K562 (cell line): ENCODE data around the gene NDUFAF3. TPM values are rescaled to one million over a fixed set of nuclear protein-coding genes. Genes with fewer than 3 reads are reported as not detected.

Experiments used
- ATAC-seq: fragments of 200-7000 bp; cut with Tn5 transposase; 3 replicates; pipeline ENCODE4 v1.9.1; 2020; ENCODE audit warnings: moderate library complexity
- BruUV-seq: library from RNA; stranded (reverse); fragments of 400-500 nt; replicated peaks from 2 replicates; lab custom pipeline; 2021; lab: Mats Ljungman, UMichigan
- CTCF ChIA-PET: fragments of 300-600 bp; formaldehyde crosslinking; extraction: SDS; loops from one replicate; lab custom pipeline; 2021; ENCODE audit warnings: low intra/inter-chr PET ratio; lab: Yijun Ruan, JAX
- POLR2A ChIA-PET: fragments of 300-600, 350-650 bp; sonication (Branson Sonifier 250); formaldehyde crosslinking; extraction: SDS; loops from one replicate; lab custom pipeline; 2021; ENCODE audit warnings: antibody characterized with exemption, inconsistent platforms; lab: Yijun Ruan, JAX
- DNase-seq, 4 experiments: peaks; one replicate each; pipeline versions ENCODE4 v3.0.0 to v3.0.0-alpha.2; 2011 to 2018; ENCODE audit warnings: low spot score in 3 of 4, mixed read lengths in 3 of 4; ENCODE audit errors: extremely low read depth in 1 of 4
- FAIRE-seq: peaks from 2 replicates; lab custom pipeline; 2011; peaks lifted over from hg19 to GRCh38; lab: Jason Lieb, UNC
- H2AFZ ChIP-seq: 2 replicates; pipeline ENCODE4 v1.6.0; 2011; ENCODE audit warnings: low read depth, low read length, control low read depth, inconsistent platforms
- H3K27ac ChIP-seq: fragments of 200-600 bp; 3 replicates; pipeline ENCODE4 v1.8.0; 2011; ENCODE audit warnings: low read depth, mild to moderate bottlenecking, control low read depth, inconsistent platforms, low read length, moderate library complexity, mixed read lengths; ENCODE audit errors: extremely low read depth
- H3K27me3 ChIP-seq, 2 experiments: fragments of 300-600 bp in 1 of 2; 2 replicates in 1 of 2; 3 replicates in 1 of 2; pipeline versions ENCODE4 v1.6.0 to v1.8.0; 2011; ENCODE audit warnings: inconsistent platforms in 2 of 2, low read length in 2 of 2, mild to moderate bottlenecking in 1 of 2, mixed read lengths in 1 of 2, moderate library complexity in 1 of 2; ENCODE audit not compliant: control insufficient read depth in 2 of 2, insufficient read depth in 2 of 2
- H3K36me3 ChIP-seq: fragments of 300-600 bp; 3 replicates; pipeline ENCODE4 v1.8.0; 2011; ENCODE audit warnings: mild to moderate bottlenecking, low read length, inconsistent platforms; ENCODE audit not compliant: control insufficient read depth, insufficient read depth
- H3K4me1 ChIP-seq, 2 experiments: fragments of 200-600 bp in 1 of 2; replicated peaks in 1 of 2; 2 replicates in 1 of 2; 3 replicates in 1 of 2; pipeline versions ENCODE4 v1.5.1 to v1.8.0; 2011; ENCODE audit warnings: inconsistent platforms in 2 of 2, low read length in 2 of 2, mild to moderate bottlenecking in 1 of 2, mixed read lengths in 1 of 2, moderate library complexity in 1 of 2; ENCODE audit not compliant: control insufficient read depth in 2 of 2, insufficient read depth in 2 of 2
- H3K4me2 ChIP-seq: 2 replicates; pipeline ENCODE4 v1.6.1; 2011; ENCODE audit warnings: low read length, control low read depth, inconsistent platforms, mixed read lengths; ENCODE audit not compliant: insufficient read depth
- H3K4me3 ChIP-seq: fragments of 200-600 bp; sonication (generic), shearing (Covaris generic); 2 replicates; pipeline ENCODE4 v1.5.1; 2016; ENCODE audit warnings: control low read depth, inconsistent platforms
- H3K79me2 ChIP-seq: fragments of 200-600 bp; 3 replicates; pipeline ENCODE4 v1.8.0; 2011; ENCODE audit warnings: low read length, inconsistent platforms; ENCODE audit not compliant: control insufficient read depth, insufficient read depth
- H3K9ac ChIP-seq, 2 experiments: 2 replicates each; pipeline versions ENCODE4 v1.6.0 to v1.6.1; 2011; ENCODE audit warnings: low read depth in 2 of 2, low read length in 2 of 2, control low read depth in 1 of 2, inconsistent platforms in 1 of 2, mild to moderate bottlenecking in 1 of 2, mixed read lengths in 1 of 2; ENCODE audit not compliant: insufficient read depth in 1 of 2
- H3K9me1 ChIP-seq: one replicate; pipeline ENCODE4 v1.6.0; 2011; ENCODE audit warnings: inconsistent platforms, mild to moderate bottlenecking, low read length, moderate library complexity; ENCODE audit not compliant: control insufficient read depth, insufficient read depth
- H3K9me3 ChIP-seq: replicated peaks from 2 replicates; pipeline ENCODE4 v1.5.1; 2011; ENCODE audit warnings: low read depth, low read length, inconsistent platforms; ENCODE audit not compliant: control insufficient read depth, insufficient read depth
- H4K20me1 ChIP-seq: replicated peaks from 2 replicates; pipeline ENCODE4 v1.6.1; 2011; ENCODE audit warnings: low read length, inconsistent platforms, mixed read lengths; ENCODE audit not compliant: control insufficient read depth, insufficient read depth
- HDGF ChIP-seq: fragments of 450-650 bp; IDR thresholded peaks from 2 replicates; pipeline ENCODE4 v1.6.1; 2016
- MAFK ChIP-seq: IDR thresholded peaks from 2 replicates; pipeline ENCODE4 v1.6.1; 2011; ENCODE audit warnings: low read length, improper control_type of control experiment
- NBN ChIP-seq: fragments of 450-650 bp; IDR thresholded peaks from 2 replicates; pipeline ENCODE4 v1.6.1; 2016; ENCODE audit warnings: low read depth, mild to moderate bottlenecking
- NFYB ChIP-seq: IDR thresholded peaks from 2 replicates; pipeline ENCODE4 v1.6.1; 2011; ENCODE audit warnings: mild to moderate bottlenecking, moderate library complexity; ENCODE audit not compliant: insufficient read length; ENCODE audit errors: extremely low read depth
- POLR2AphosphoS2 ChIP-seq: IDR thresholded peaks from 2 replicates; pipeline ENCODE4 v1.6.1; 2012; ENCODE audit warnings: low read length, improper control_type of control experiment
- SRF ChIP-seq, 2 experiments: fragments of 250-450, 450-650 bp in 1 of 2; sonication (Bioruptor Pico) in 1 of 2; sonication (generic) in 1 of 2; formaldehyde crosslinking; IDR thresholded peaks; 2 replicates each; pipeline versions ENCODE4 v1.5.0 to v1.5.1; 2020 to 2022; ENCODE audit warnings: mild to moderate bottlenecking in 1 of 2, missing genetic modification reagents in 1 of 2
- ZBTB43 ChIP-seq: sonication (generic); formaldehyde crosslinking; IDR thresholded peaks from 2 replicates; pipeline ENCODE4 v1.8.0; 2023; ENCODE audit warnings: mild to moderate bottlenecking, missing genetic modification reagents
- WGBS: fragments of 100-300 bp; shearing (Covaris generic); methylation state at CpG from one replicate; pipeline ENCODE4 v1.1.6; 2016; ENCODE audit warnings: low coverage, mixed read lengths; ENCODE audit not compliant: insufficient coverage; ENCODE audit errors: missing lambda C conversion rate; 5-methylcytosine and 5-hydroxymethylcytosine counted together
- in situ Hi-C: fragments of 300-500 bp; cut with MboI; formaldehyde crosslinking; loops from 4 replicates; pipeline ENCODE4 v1.15.0; 2018; ENCODE audit warnings: inconsistent platforms, mixed read lengths
- intact Hi-C: fragments of 100-400 bp; cut with micrococcal nuclease; formaldehyde crosslinking; loops from 2 replicates; pipeline ENCODE4 v1.14.2; 2022
- polyA plus RNA-seq, 8 experiments: library from polyadenylated mRNA; depleted of rRNA in 4 of 8; stranded (reverse) in 5 of 8; unstranded in 3 of 8; fragments of >200 nt; fragmentation: Nextera tagmentation in 2 of 8; fragmentation: Illumina TruSeq in 1 of 8; extraction: Ambion mirVana in 2 of 8; extraction: Trizol in 1 of 8; gene quantifications; 2 replicates each; pipeline versions ENCODE4 v1.2.1 to v1.2.3, GENCODE V29; 2011 to 2014; ENCODE audit warnings: inconsistent platforms in 1 of 8, missing spikeins in 1 of 8
- total RNA-seq, 7 experiments: library from RNA; depleted of rRNA in 6 of 7; stranded (reverse); fragments of >200 nt in 6 of 7; fragmentation: Illumina TruSeq in 2 of 7; extraction: Trizol in 2 of 7; gene quantifications; 2 replicates each; pipeline versions ENCODE4 v1.2.1 to v1.2.3, GENCODE V29; 2011 to 2021; ENCODE audit warnings: low replicate concordance in 1 of 7

Gene NDUFAF3
- total and polyA plus RNA-seq, 9 of the 15 experiments (the other 6 are each of a cell fraction or from before 2014, with no cell fraction given) = 17.0 to 127 (median 36.3) TPM

GRCh38 chr3:49028298-49028672, 6.4 kb downstream of the NDUFAF3 start:
- Histone ChIP-seq H3K79me2 (peaks cover 62% of the 10 kb centered on the region), H3K4me3 (peak overlapping the region; percentile 74), H3K9ac (peak overlapping the region; percentile 93 to 97), H2AFZ (no peak overlapping the region), H3K9me3 (no peaks in the 10 kb centered on the region), H3K9me1 (peaks cover 9% of the 10 kb centered on the region), H3K27ac (peak overlapping the region; percentile 89), H3K27me3 (no peaks in the 10 kb centered on the region), H3K4me2 (peak overlapping the region; percentile 100), H3K36me3 (peaks cover 89% of the 10 kb centered on the region), H4K20me1 (peaks cover 12% of the 10 kb centered on the region), H3K4me1 (peaks cover 37 to 46% of the 10 kb centered on the region in 2 experiments; a peak in 4 of 5 replicates)
- in situ Hi-C loops = no loop called here
- ATAC-seq (0 out of 3 replicates have a peak, but pooled peaks have one; percentile 2), FAIRE-seq (no peak), DNase-seq (peak in 1 of 4 experiments; percentile 15)
- POLR2A ChIA-PET = interaction anchor here (0.6 to 2.3 kb wide), 7 partner anchors 9 to 667 kb away, joined by 3 to 15 read pairs (median 3); partner anchors contain the start of genes CELSR3, DALRD3 and WDR6
- WGBS = 5% methylated on average over 4 of the region's 4 CpGs
- BruUV-seq = no TSS peak
- intact Hi-C loops = loop anchor here (2.0 to 10.0 kb wide), 2 partner anchors 67 to 137 kb away; partner anchors contain the start of genes CCDC71 and QRICH1
- CTCF ChIA-PET = no interaction called here
- 0 out of 2 replicates have a peak, but pooled peaks have one; percentile 6 for TF ChIP-seq POLR2AphosphoS2
- no peak for TF ChIP-seq SRF (CRISPR knock-in tag; IDR thresholded peaks at IDR 0.05)
- TF ChIP-seq NBN = no peak
- no peak for TF ChIP-seq MAFK
- no peak for TF ChIP-seq ZBTB43 (CRISPR knock-in tag)
- TF ChIP-seq HDGF = no peak
- no peak for TF ChIP-seq NFYB
